Mesenchymal stem cell (in vitro differentiated cells and primary cell): ENCODE results near the gene KRT20.

Source experiments
- DNase-seq: peaks from one replicate; pipeline ENCODE4 v3.0.0-alpha.2; 2013
- H2AFZ ChIP-seq: one replicate; pipeline ENCODE4 v1.6.1; 2013; ENCODE audit warnings: low read depth, mild to moderate bottlenecking, control low read depth, inconsistent platforms, low read length, moderate library complexity
- H2AK5ac ChIP-seq: 2 replicates; pipeline ENCODE4 v1.6.1; 2013; ENCODE audit warnings: low read length, moderate library complexity, mild to moderate bottlenecking, inconsistent platforms; ENCODE audit not compliant: severe bottlenecking
- H2BK120ac ChIP-seq: one replicate; pipeline ENCODE4 v1.6.1; 2013; ENCODE audit warnings: low read depth, mild to moderate bottlenecking, inconsistent platforms, low read length, moderate library complexity
- H2BK12ac ChIP-seq, 2 experiments: one replicate each; pipeline ENCODE4 v1.6.1; 2013; ENCODE audit warnings: inconsistent platforms in 2 of 2, low read length in 2 of 2, mild to moderate bottlenecking in 2 of 2, moderate library complexity in 2 of 2, control low read depth in 1 of 2
- H2BK15ac ChIP-seq: one replicate; pipeline ENCODE4 v1.6.1; 2013; ENCODE audit warnings: mild to moderate bottlenecking, low read depth, inconsistent platforms; ENCODE audit not compliant: poor library complexity, severe bottlenecking
- H2BK5ac ChIP-seq: 2 replicates; pipeline ENCODE4 v1.6.1; 2013; ENCODE audit warnings: low read depth, mild to moderate bottlenecking, low read length, control low read depth, inconsistent platforms; ENCODE audit not compliant: poor library complexity, severe bottlenecking
- H3K14ac ChIP-seq, 2 experiments: one replicate each; pipeline ENCODE4 v1.6.1; 2013; ENCODE audit warnings: inconsistent platforms in 2 of 2, low read length in 2 of 2, control low read depth in 1 of 2, mild to moderate bottlenecking in 1 of 2, moderate library complexity in 1 of 2
- H3K18ac ChIP-seq, 2 experiments: one replicate each; pipeline ENCODE4 v1.6.1; 2013; ENCODE audit warnings: inconsistent platforms in 2 of 2, low read length in 2 of 2, control low read depth in 1 of 2, low read depth in 1 of 2, mild to moderate bottlenecking in 1 of 2
- H3K23ac ChIP-seq, 2 experiments: one replicate each; pipeline ENCODE4 v1.6.1; 2013; ENCODE audit warnings: inconsistent platforms in 2 of 2, low read length in 2 of 2, mild to moderate bottlenecking in 2 of 2, moderate library complexity in 2 of 2, control low read depth in 1 of 2
- H3K27ac ChIP-seq: 2 replicates; pipeline ENCODE4 v1.5.1; 2013; ENCODE audit warnings: mild to moderate bottlenecking, moderate library complexity, low read length, control low read depth, inconsistent platforms; ENCODE audit not compliant: poor library complexity, severe bottlenecking
- H3K27me3 ChIP-seq, 2 experiments: 2 replicates each; pipeline versions ENCODE4 v1.6.1 to v1.7.0; 2013; ENCODE audit warnings: low read length in 2 of 2, mild to moderate bottlenecking in 2 of 2, moderate library complexity in 2 of 2, control low read depth in 1 of 2, inconsistent platforms in 1 of 2; ENCODE audit not compliant: control insufficient read depth in 1 of 2, insufficient read depth in 1 of 2
- H3K36me3 ChIP-seq, 2 experiments: 2 replicates each; pipeline versions ENCODE4 v1.6.1 to v1.7.0; 2013; ENCODE audit warnings: low read length in 2 of 2, control low read depth in 1 of 2, inconsistent platforms in 1 of 2, low read depth in 1 of 2, mild to moderate bottlenecking in 1 of 2; ENCODE audit not compliant: insufficient read depth in 2 of 2, control insufficient read depth in 1 of 2
- H3K4ac ChIP-seq, 2 experiments: one replicate each; pipeline ENCODE4 v1.6.1; 2013; ENCODE audit warnings: inconsistent platforms in 2 of 2, low read length in 2 of 2, mild to moderate bottlenecking in 2 of 2, moderate library complexity in 2 of 2, control low read depth in 1 of 2, low read depth in 1 of 2
- H3K4me1 ChIP-seq: 2 replicates; pipeline ENCODE4 v1.6.1; 2013; ENCODE audit warnings: low read depth, low read length, control low read depth; ENCODE audit not compliant: control insufficient read depth, insufficient read depth
- H3K4me2 ChIP-seq: 2 replicates; pipeline ENCODE4 v1.6.1; 2013; ENCODE audit warnings: low read length, mild to moderate bottlenecking, inconsistent platforms; ENCODE audit not compliant: poor library complexity, severe bottlenecking
- H3K4me3 ChIP-seq, 2 experiments: 2 replicates each; pipeline versions ENCODE4 v1.5.1 to v1.7.0; 2013; ENCODE audit warnings: low read length in 2 of 2, mild to moderate bottlenecking in 2 of 2, control low read depth in 1 of 2, low read depth in 1 of 2; ENCODE audit not compliant: insufficient read depth in 1 of 2
- H3K79me1 ChIP-seq: replicated peaks from 2 replicates; pipeline ENCODE4 v1.6.1; 2013; ENCODE audit warnings: mild to moderate bottlenecking, control low read depth, low read length, inconsistent platforms; ENCODE audit not compliant: poor library complexity, severe bottlenecking
- H3K9ac ChIP-seq: 2 replicates; pipeline ENCODE4 v1.7.0; 2013; ENCODE audit warnings: mild to moderate bottlenecking, low read length, moderate library complexity
- H3K9me3 ChIP-seq: 2 replicates; pipeline ENCODE4 v1.7.0; 2013; ENCODE audit warnings: mild to moderate bottlenecking, low read length; ENCODE audit not compliant: control insufficient read depth
- H4K8ac ChIP-seq: one replicate; pipeline ENCODE4 v1.6.1; 2013; ENCODE audit warnings: inconsistent platforms, mild to moderate bottlenecking, low read length, moderate library complexity
- H4K91ac ChIP-seq: one replicate; pipeline ENCODE4 v1.6.1; 2013; ENCODE audit warnings: mild to moderate bottlenecking, low read length, inconsistent platforms
- WGBS: methylation state at CpG from one replicate; pipeline ENCODE4 v1.1.7; 2013; ENCODE audit warnings: mixed read lengths; 5-methylcytosine and 5-hydroxymethylcytosine counted together

KRT20 gene

DNA sequence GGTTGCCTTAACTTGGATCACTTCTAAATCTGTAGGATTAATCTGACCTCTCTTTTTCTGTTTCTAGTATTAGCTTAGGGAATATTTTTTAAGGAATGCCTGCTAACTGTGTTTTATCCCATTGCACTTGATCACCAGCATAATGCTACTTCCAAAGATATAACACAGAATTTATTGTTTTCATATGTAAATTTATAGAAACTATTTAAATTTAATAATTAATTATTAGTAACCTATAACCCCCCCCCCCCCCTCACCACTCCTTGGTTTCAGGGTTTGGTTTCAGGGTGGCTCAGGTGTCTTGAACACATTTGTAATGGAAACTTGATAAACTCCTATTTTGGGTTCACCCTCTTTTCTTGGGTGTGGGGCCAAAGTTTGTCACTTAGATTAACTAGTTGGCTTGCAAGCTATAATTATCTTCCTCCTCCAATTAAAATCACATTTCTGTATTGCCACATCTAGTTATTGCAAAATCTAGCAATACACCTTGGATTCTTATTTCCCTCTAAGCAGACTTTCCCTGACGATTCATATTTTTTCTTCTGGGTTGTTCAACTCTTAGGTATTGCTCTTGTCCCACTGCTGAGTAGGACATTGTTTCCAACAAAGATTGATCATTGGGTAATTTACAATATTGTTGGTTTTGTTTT, 36.3 kb downstream of the KRT20 start:
- Histone ChIP-seq H3K4me3 (no peak overlapping the region), H3K9ac (no peak overlapping the region), H2BK120ac (no peak overlapping the region), H3K27me3 (no peaks in the 10 kb centered on the region), H3K9me3 (no peaks in the 10 kb centered on the region), H3K36me3 (no peaks in the 10 kb centered on the region), H3K79me1 (no peaks in the 10 kb centered on the region), H4K8ac (no peak overlapping the region), H3K14ac (no peak overlapping the region), H2AFZ (no peak overlapping the region), H3K4me1 (peaks cover under 1% of the 10 kb centered on the region), H2BK12ac (no peak overlapping the region), H2BK15ac (no peak overlapping the region), H3K27ac (no peak overlapping the region), H3K23ac (no peak overlapping the region), H2BK5ac (no peak overlapping the region), H4K91ac (no peak overlapping the region), H3K18ac (no peak overlapping the region), H3K4me2 (no peak overlapping the region), H3K4ac (no peak overlapping the region), H2AK5ac (no peak overlapping the region)
- DNase-seq, result no peak
- WGBS, result 100% methylated on average over 1 of the region's 1 CpG

- no peak overlapping the region for H3K4ac ChIP-seq
- H2AFZ ChIP-seq, result no peak overlapping the region
- H2BK12ac ChIP-seq, result no peak overlapping the region
- 88% methylated on average over 1 of the region's 1 CpG for WGBS
- no peak overlapping the region for H3K4me2 ChIP-seq
- H2BK120ac ChIP-seq, result no peak overlapping the region
- H3K9me3 ChIP-seq, result no peaks in the 10 kb centered on the region
- no peak overlapping the region for H3K27ac ChIP-seq
- no peak overlapping the region for H3K14ac ChIP-seq
- DNase-seq, result no peak
- H2AK5ac ChIP-seq, result no peak overlapping the region
- no peak overlapping the region for H3K23ac ChIP-seq
- H2BK5ac ChIP-seq, result no peak overlapping the region
- H3K36me3 ChIP-seq, result no peaks in the 10 kb centered on the region
- no peak overlapping the region for H4K91ac ChIP-seq
- H3K4me3 ChIP-seq, result no peak overlapping the region
- H4K8ac ChIP-seq, result no peak overlapping the region
- H3K4me1 ChIP-seq, result no peaks in the 10 kb centered on the region
- no peak overlapping the region for H3K18ac ChIP-seq
- H3K27me3 ChIP-seq, result peaks cover 0 to 3% of the 10 kb centered on the region in 2 experiments
- no peak overlapping the region for H3K9ac ChIP-seq
- no peaks in the 10 kb centered on the region for H3K79me1 ChIP-seq
- H2BK15ac ChIP-seq, result no peak overlapping the region
Observed at GRCh38 chr17:40846515-40847144, 38.4 kb downstream of the KRT20 start.

DNA sequence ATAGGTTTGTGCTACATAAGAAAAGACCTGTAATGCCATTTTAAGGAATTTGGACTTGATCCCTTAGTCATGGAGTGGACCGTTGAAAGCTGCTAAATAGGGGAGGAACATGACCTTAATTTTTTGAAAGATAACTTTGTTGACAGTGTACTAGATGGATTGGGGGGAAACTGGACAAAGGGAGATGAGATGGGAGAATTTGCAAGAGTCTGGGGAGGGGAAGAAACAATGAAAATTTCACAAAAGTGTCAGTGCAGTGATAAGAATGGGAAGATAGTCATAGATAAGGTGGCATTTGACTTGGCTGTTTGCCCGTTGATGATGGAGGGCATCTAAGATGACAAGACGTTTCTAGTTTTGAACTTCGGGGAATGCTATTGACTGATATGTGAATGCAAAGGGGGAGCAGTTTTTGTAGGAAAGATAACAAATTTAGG, 40.4 kb downstream of the KRT20 start:
- Histone ChIP-seq H2BK15ac (no peak overlapping the region), H2AK5ac (no peak overlapping the region), H3K4ac (no peak overlapping the region), H3K18ac (no peak overlapping the region), H3K27me3 (peaks cover 0 to 3% of the 10 kb centered on the region in 2 experiments), H3K9ac (no peak overlapping the region), H2AFZ (no peak overlapping the region), H3K9me3 (no peaks in the 10 kb centered on the region), H3K36me3 (no peaks in the 10 kb centered on the region), H3K4me2 (no peak overlapping the region), H3K79me1 (no peaks in the 10 kb centered on the region), H4K91ac (no peak overlapping the region), H2BK12ac (no peak overlapping the region), H3K4me1 (no peaks in the 10 kb centered on the region), H3K14ac (no peak overlapping the region), H2BK5ac (no peak overlapping the region), H3K27ac (no peak overlapping the region), H2BK120ac (no peak overlapping the region), H3K23ac (no peak overlapping the region), H4K8ac (no peak overlapping the region), H3K4me3 (no peak overlapping the region)
- 93% methylated on average over 4 of the region's 4 CpGs for WGBS
- DNase-seq, result no peak

- H3K4me1 ChIP-seq, result no peaks in the 10 kb centered on the region
- no peak overlapping the region for H4K91ac ChIP-seq
- H3K4me3 ChIP-seq, result no peak overlapping the region
- H2BK12ac ChIP-seq, result no peak overlapping the region
- H2BK15ac ChIP-seq, result no peak overlapping the region
- no peak overlapping the region for H3K23ac ChIP-seq
- no peak overlapping the region for H3K4me2 ChIP-seq
- H3K9me3 ChIP-seq, result no peaks in the 10 kb centered on the region
- H3K27ac ChIP-seq, result no peak overlapping the region
- H4K8ac ChIP-seq, result no peak overlapping the region
- no peak for DNase-seq
- peaks cover 0 to 3% of the 10 kb centered on the region in 2 experiments for H3K27me3 ChIP-seq
- no peak overlapping the region for H3K14ac ChIP-seq
- H3K18ac ChIP-seq, result no peak overlapping the region
- WGBS, result 82% methylated on average over 3 of the region's 3 CpGs
- no peak overlapping the region for H2BK5ac ChIP-seq
- no peak overlapping the region for H3K9ac ChIP-seq
- H3K4ac ChIP-seq, result no peak overlapping the region
- H3K79me1 ChIP-seq, result no peaks in the 10 kb centered on the region
- H2BK120ac ChIP-seq, result no peak overlapping the region
- no peak overlapping the region for H2AFZ ChIP-seq
- no peaks in the 10 kb centered on the region for H3K36me3 ChIP-seq
- no peak overlapping the region for H2AK5ac ChIP-seq
Observed at GRCh38 chr17:40843242-40843641, 41.8 kb downstream of the KRT20 start.
